Liver (tissue), 3 donors: Measurements from ENCODE around the gene CNDP2.

Experiments used
- ATF3 ChIP-seq: IDR thresholded peaks from 2 replicates; pipeline ENCODE4 v1.6.1; 2016; ENCODE audit warnings: antibody characterized with exemption
- CTCF ChIP-seq: fragments of 150-350 bp; IDR thresholded peaks from 2 replicates; pipeline ENCODE4 v1.5.1; 2017; ENCODE audit warnings: improper control_type of control experiment, low read depth, low read length; ENCODE audit not compliant: missing input control
- EGR1 ChIP-seq, 2 donors: IDR thresholded peaks; 2 replicates each; pipeline ENCODE4 v1.6.1; 2016 to 2018; ENCODE audit warnings: antibody characterized with exemption in 2 of 2, low read depth in 2 of 2
- FOXA1 ChIP-seq: IDR thresholded peaks from 2 replicates; pipeline ENCODE4 v1.6.1; 2016; ENCODE audit warnings: antibody characterized with exemption
- GABPA ChIP-seq, 2 donors: IDR thresholded peaks in 1 of 2; conservative IDR thresholded peaks in 1 of 2; 2 replicates each; pipeline ENCODE4 v1.6.1; 2016; ENCODE audit warnings: antibody characterized with exemption in 2 of 2, mild to moderate bottlenecking in 1 of 2, moderate library complexity in 1 of 2
- JUND ChIP-seq, 2 donors: IDR thresholded peaks; 2 replicates each; pipeline ENCODE4 v1.6.1; 2016; ENCODE audit warnings: antibody characterized with exemption in 2 of 2
- MAX ChIP-seq: IDR thresholded peaks from 2 replicates; pipeline ENCODE4 v1.6.1; 2016; ENCODE audit warnings: antibody characterized with exemption
- RAD21 ChIP-seq, 2 donors: IDR thresholded peaks; 2 replicates each; pipeline ENCODE4 v1.6.1; 2016; ENCODE audit warnings: antibody characterized with exemption in 2 of 2, mild to moderate bottlenecking in 2 of 2
- REST ChIP-seq: IDR thresholded peaks from 2 replicates; pipeline ENCODE4 v1.6.1; 2016; ENCODE audit warnings: antibody characterized with exemption, mild to moderate bottlenecking
- RXRA ChIP-seq, 2 donors: IDR thresholded peaks; 2 replicates each; pipeline ENCODE4 v1.6.1; 2017 to 2018; ENCODE audit warnings: antibody characterized with exemption in 2 of 2, mild to moderate bottlenecking in 1 of 2
- SP1 ChIP-seq: IDR thresholded peaks from 2 replicates; pipeline ENCODE4 v1.6.1; 2018; ENCODE audit warnings: antibody characterized with exemption, mild to moderate bottlenecking
- TAF1 ChIP-seq: conservative IDR thresholded peaks from 2 replicates; pipeline ENCODE4 v1.6.1; 2016; ENCODE audit warnings: antibody characterized with exemption, mild to moderate bottlenecking
- YY1 ChIP-seq: IDR thresholded peaks from 2 replicates; pipeline ENCODE4 v1.6.1; 2016; ENCODE audit warnings: antibody characterized with exemption, mild to moderate bottlenecking
- ZBTB33 ChIP-seq: IDR thresholded peaks from 2 replicates; pipeline ENCODE4 v1.6.1; 2016; ENCODE audit warnings: antibody characterized with exemption
- donor health status: healthy.
- donor health status: healthy.

- TF ChIP-seq CTCF (no peak), YY1 (no peak), GABPA (IDR thresholded peaks at IDR 0.05 in 1 of 2, conservative IDR thresholded peaks at IDR 0.05 in 1 of 2) (no peak), MAX (no peak), TAF1 (no peak), RAD21 (IDR thresholded peaks at IDR 0.05) (no peak), SP1 (no peak), REST (no peak), ATF3 (no peak), EGR1 (IDR thresholded peaks at IDR 0.05; ENCODE audit: low read depth in 2 of 2) (no peak), JUND (IDR thresholded peaks at IDR 0.05) (no peak), FOXA1 (no peak), ZBTB33 (no peak), RXRA (IDR thresholded peaks at IDR 0.05) (no peak)
Measured at GRCh38 chr18:74534150-74534969, 38.2 kb downstream of the CNDP2 start, which contains the start of gene CNDP1.
